Ishikawa (cell line): Measurements from ENCODE around the gene CAMK2D.
A peak's percentile ranks its signal among the peaks of the same experiment; 100 is the strongest.

Experiments
- CEBPB ChIP-seq: IDR thresholded peaks from 2 replicates; pipeline ENCODE4 v1.6.1; 2012
- CREB1 ChIP-seq: IDR thresholded peaks from 2 replicates; pipeline ENCODE4 v1.6.1; 2012; ENCODE audit warnings: low read depth
- EGR1 ChIP-seq: IDR thresholded peaks from 2 replicates; pipeline ENCODE4 v1.6.1; 2012
- EP300 ChIP-seq: IDR thresholded peaks from 2 replicates; pipeline ENCODE4 v1.6.1; 2012; ENCODE audit warnings: borderline replicate concordance
- FOXM1 ChIP-seq: IDR thresholded peaks from 2 replicates; pipeline ENCODE4 v1.6.1; 2012; ENCODE audit warnings: low read depth, borderline replicate concordance
- NFIC ChIP-seq: IDR thresholded peaks from 2 replicates; pipeline ENCODE4 v1.6.1; 2012
- RAD21 ChIP-seq: IDR thresholded peaks from 2 replicates; pipeline ENCODE4 v1.6.1; 2012; ENCODE audit warnings: low read depth
- TAF1 ChIP-seq: IDR thresholded peaks from 2 replicates; pipeline ENCODE4 v1.6.1; 2012; ENCODE audit warnings: low read depth, mild to moderate bottlenecking
- TCF12 ChIP-seq: IDR thresholded peaks from 2 replicates; pipeline ENCODE4 v1.6.1; 2012; ENCODE audit warnings: low read depth
- TEAD4 ChIP-seq: IDR thresholded peaks from 2 replicates; pipeline ENCODE4 v1.6.1; 2012
- USF1 ChIP-seq: IDR thresholded peaks from 2 replicates; pipeline ENCODE4 v1.6.1; 2012
- YY1 ChIP-seq: IDR thresholded peaks from 2 replicates; pipeline ENCODE4 v1.6.1; 2012; ENCODE audit warnings: low read depth
- ZBTB7A ChIP-seq: IDR thresholded peaks from 2 replicates; pipeline ENCODE4 v1.6.1; 2012; ENCODE audit warnings: low read depth
- TF ChIP-seq, protein P1 (sequence below): IDR thresholded peaks from 2 replicates; pipeline ENCODE4 v1.6.1; 2012
- TF ChIP-seq, protein P2 (sequence below): IDR thresholded peaks from 2 replicates; pipeline ENCODE4 v1.6.1; 2012; ENCODE audit warnings: low read depth, mild to moderate bottlenecking

CAMK2D gene

DNA sequence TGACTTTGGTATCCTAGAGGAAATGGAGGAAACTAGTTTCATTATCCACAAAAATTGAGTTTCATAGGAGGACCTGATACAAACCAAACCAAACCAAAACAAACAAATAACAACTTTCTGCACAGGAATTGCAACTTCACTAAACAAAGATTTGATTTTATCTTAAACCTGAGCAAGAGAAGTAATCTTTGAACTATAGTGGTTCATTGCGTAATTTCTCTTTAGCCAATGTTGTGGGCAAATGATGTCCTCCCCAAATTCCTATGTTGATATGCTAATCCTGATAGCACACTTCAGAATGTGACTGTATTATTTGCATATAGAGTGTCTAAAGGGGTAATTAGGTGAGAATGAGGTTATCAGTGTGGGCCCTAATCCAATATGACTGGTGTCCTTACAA lies 102.4 kb downstream of the CAMK2D start:
- TF ChIP-seq, protein P1, sequence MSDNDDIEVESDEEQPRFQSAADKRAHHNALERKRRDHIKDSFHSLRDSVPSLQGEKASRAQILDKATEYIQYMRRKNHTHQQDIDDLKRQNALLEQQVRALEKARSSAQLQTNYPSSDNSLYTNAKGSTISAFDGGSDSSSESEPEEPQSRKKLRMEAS: no peak
- peak; percentile 22; the same call in 1 of the 2 replicates for TF ChIP-seq CEBPB

DNA sequence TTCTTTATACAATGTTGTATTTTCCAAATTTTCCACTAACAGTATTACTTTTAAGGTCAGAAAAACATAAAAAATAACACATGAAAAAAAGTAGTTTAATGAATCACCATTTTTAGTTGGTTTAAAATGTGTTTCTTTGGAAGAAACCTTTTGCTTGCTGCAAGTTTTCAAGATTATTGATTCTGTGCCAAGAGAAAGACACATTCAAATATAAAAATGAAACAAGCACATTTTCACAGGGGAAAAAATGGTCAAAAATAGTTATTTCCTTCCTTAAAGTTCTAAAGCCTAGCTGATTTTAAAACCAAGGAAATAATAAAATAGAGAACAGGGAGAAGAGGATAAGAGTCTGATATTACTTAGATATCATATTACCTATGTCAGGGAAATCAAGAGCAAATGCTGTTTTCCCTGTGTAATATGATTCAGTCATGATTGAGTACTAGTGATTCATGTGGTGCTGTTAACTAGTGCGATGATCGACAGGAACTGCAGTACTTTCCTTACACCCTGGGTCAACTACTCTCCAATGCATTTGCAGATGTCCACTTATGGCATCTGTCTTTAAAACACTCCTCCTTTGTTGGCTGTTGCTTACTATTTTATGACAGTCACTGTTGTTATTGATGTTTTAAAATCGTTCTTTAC lies 103.8 kb downstream of the CAMK2D start:
- TF ChIP-seq FOXM1: no peak
- no peak for TF ChIP-seq NFIC
- TF ChIP-seq, protein P2, sequence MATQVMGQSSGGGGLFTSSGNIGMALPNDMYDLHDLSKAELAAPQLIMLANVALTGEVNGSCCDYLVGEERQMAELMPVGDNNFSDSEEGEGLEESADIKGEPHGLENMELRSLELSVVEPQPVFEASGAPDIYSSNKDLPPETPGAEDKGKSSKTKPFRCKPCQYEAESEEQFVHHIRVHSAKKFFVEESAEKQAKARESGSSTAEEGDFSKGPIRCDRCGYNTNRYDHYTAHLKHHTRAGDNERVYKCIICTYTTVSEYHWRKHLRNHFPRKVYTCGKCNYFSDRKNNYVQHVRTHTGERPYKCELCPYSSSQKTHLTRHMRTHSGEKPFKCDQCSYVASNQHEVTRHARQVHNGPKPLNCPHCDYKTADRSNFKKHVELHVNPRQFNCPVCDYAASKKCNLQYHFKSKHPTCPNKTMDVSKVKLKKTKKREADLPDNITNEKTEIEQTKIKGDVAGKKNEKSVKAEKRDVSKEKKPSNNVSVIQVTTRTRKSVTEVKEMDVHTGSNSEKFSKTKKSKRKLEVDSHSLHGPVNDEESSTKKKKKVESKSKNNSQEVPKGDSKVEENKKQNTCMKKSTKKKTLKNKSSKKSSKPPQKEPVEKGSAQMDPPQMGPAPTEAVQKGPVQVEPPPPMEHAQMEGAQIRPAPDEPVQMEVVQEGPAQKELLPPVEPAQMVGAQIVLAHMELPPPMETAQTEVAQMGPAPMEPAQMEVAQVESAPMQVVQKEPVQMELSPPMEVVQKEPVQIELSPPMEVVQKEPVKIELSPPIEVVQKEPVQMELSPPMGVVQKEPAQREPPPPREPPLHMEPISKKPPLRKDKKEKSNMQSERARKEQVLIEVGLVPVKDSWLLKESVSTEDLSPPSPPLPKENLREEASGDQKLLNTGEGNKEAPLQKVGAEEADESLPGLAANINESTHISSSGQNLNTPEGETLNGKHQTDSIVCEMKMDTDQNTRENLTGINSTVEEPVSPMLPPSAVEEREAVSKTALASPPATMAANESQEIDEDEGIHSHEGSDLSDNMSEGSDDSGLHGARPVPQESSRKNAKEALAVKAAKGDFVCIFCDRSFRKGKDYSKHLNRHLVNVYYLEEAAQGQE: no peak
- no peak for TF ChIP-seq EGR1
- no peak for TF ChIP-seq RAD21
- no peak for TF ChIP-seq TEAD4
- TF ChIP-seq TAF1: no peak
- no peak for TF ChIP-seq EP300
- TF ChIP-seq USF1: no peak
- TF ChIP-seq CREB1: no peak
- TF ChIP-seq YY1: no peak
- TF ChIP-seq CEBPB: no peak
- TF ChIP-seq ZBTB7A: no peak
- TF ChIP-seq TCF12: no peak
- TF ChIP-seq, protein P1: no peak

DNA sequence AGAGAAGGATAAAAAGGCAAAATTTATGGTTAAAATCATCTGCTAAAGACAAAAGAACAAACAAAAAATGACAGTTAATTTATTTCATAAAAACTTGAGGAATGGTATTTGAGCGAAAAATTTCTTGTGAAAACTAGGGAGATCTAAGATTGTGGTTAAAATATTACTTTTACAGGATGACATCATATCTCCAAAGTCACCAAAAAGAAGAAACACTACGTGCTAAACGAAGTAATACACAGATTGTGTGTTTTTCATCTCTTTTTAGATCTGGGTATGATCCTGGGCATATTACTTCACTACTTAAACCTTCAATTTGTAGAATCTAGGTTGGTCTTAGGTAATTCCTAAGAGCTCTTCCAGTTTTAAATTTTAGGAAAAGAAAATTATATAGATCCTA lies 107.7 kb downstream of the CAMK2D start:
- TF ChIP-seq NFIC: no peak
- TF ChIP-seq TAF1: no peak
- no peak for TF ChIP-seq EGR1
- TF ChIP-seq FOXM1: no peak
- no peak for TF ChIP-seq RAD21
- TF ChIP-seq YY1: no peak
- no peak for TF ChIP-seq TEAD4

- no peak for TF ChIP-seq TCF12
- no peak for TF ChIP-seq CREB1
- no peak for TF ChIP-seq YY1
- TF ChIP-seq ZBTB7A: no peak
- TF ChIP-seq EP300: no peak
- TF ChIP-seq CEBPB: no peak
- no peak for TF ChIP-seq NFIC
These were observed 115.1 kb downstream of the CAMK2D start for GRCh38 chr4:113646442-113646822.

- TF ChIP-seq, protein P1: no peak
- TF ChIP-seq YY1 (no peak), EGR1 (no peak), CREB1 (no peak), USF1 (no peak), TEAD4 (no peak), FOXM1 (no peak), NFIC (no peak), CEBPB (no peak), ZBTB7A (no peak), TAF1 (no peak), EP300 (no peak), TCF12 (no peak), RAD21 (no peak)
- TF ChIP-seq, protein P2: no peak
These were observed 115.6 kb downstream of the CAMK2D start for GRCh38 chr4:113645771-113646441.

DNA sequence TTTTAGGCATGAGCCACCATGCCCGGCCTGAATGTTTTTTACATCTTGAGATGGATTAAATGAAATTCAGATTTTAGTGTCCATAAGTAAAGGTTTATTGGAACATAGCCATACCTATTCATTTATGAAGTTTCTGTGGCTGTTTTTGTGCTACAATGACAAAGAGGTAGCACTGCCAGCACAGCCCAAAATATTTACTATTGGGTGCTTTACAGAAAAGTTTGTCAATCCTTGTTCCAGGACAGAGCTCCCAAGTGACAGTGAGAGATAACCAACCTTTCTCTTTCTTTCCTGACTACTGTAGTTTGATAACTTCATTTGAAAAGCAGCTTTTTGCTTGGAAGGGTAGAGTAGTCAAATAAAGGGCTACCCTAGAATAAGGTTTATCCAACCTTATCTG lies 116.2 kb downstream of the CAMK2D start:
- TF ChIP-seq RAD21 (no peak), EP300 (no peak), USF1 (no peak), YY1 (no peak), ZBTB7A (no peak), NFIC (no peak), TAF1 (no peak), EGR1 (no peak), FOXM1 (no peak), TCF12 (no peak)
